A549 treated with Hydrocortisone at 1 μM for 4 hours (cell line): Measurements from ENCODE around the gene GRXCR1. TPM values are rescaled to one million over a fixed set of nuclear protein-coding genes. Genes with fewer than 3 reads are reported as not detected.

Experiments used
- total RNA-seq: library from RNA; stranded (reverse); fragments of 200-300 nt; extraction: Qiagen RNA extraction; gene quantifications from 5 replicates; pipeline ENCODE4 v1.2.3, GENCODE V29; 2022

GRXCR1 gene
- total RNA-seq, result not detected in 5 replicates

DNA sequence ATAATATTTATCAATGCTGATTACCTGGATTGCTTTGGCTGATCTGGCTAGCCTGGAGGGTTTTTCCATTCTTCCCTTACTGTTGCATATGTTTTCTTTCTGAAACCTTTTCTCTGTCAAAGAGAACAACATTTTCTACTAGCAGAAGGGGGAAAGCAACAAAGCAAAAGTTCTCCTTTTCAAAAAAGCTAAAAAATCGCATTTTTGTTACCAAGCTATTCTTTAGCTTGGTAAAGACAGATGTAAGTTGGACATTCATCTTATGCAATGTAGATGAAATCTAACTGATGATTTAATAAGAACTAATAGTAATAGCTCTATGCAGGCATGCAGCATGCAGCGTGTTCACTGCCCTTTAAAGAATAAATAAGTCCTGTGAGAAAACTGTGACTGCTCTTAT is at the start of gene GRXCR1:
Gene GRXCR1 (plus strand): TSS at position 301 of the 400 bp plus-strand sequence. CDS start 554 bp downstream, outside the sequence.

Other genes starting within 250 kb of the GRXCR1 start
- 0.02 to 0.10 TPM (median 0.08 TPM) in 5 replicates for gene ATP8A1, start 235.6 kb upstream of the GRXCR1 start, total RNA-seq